Gastrocnemius medialis (tissue), 4 donors: ENCODE data around the gene TTLL13. TPM values are rescaled to one million over a fixed set of nuclear protein-coding genes. Genes with fewer than 3 reads are reported as not detected.

Experiments
- ATAC-seq, 2 donors: fragments of 150-250 bp; one replicate each; pipeline ENCODE4 v1.9.1; 2016
- DNase-seq, 2 donors: peaks; one replicate each; pipeline ENCODE4 v3.0.0-alpha.2; 2019
- H3K27ac ChIP-seq, 4 donors: fragments of 200-600 bp; sonication (generic); 1 replicate in 1 of 4; 2 replicates in 3 of 4; pipeline ENCODE4 v1.5.1; 2016 to 2018; ENCODE audit warnings: mild to moderate bottlenecking in 2 of 4, moderate library complexity in 1 of 4
- H3K27me3 ChIP-seq, 3 donors: fragments of 200-600 bp; sonication (generic) in 2 of 3; 1 replicate in 1 of 3; 2 replicates in 2 of 3; pipeline versions ENCODE4 v1.5.1 to v1.6.0; 2016 to 2019; ENCODE audit warnings: mild to moderate bottlenecking in 1 of 3, moderate library complexity in 1 of 3
- H3K36me3 ChIP-seq, 2 donors: fragments of 200-600 bp; sonication (generic) in 1 of 2; one replicate each; pipeline ENCODE4 v1.5.1; 2017 to 2018
- H3K4me1 ChIP-seq, 2 donors: fragments of 200-600 bp; sonication (generic) in 1 of 2; one replicate each; pipeline ENCODE4 v1.5.1; 2016 to 2017; ENCODE audit warnings: mild to moderate bottlenecking in 2 of 2
- H3K4me3 ChIP-seq, 4 donors: fragments of 200-600 bp; sonication (generic) in 3 of 4; 1 replicate in 1 of 4; 2 replicates in 3 of 4; pipeline ENCODE4 v1.5.1; 2016 to 2019; ENCODE audit warnings: mild to moderate bottlenecking in 2 of 4
- H3K9me3 ChIP-seq, 3 donors: fragments of 200-600 bp; sonication (generic) in 2 of 3; 1 replicate in 1 of 3; 2 replicates in 2 of 3; pipeline ENCODE4 v1.5.1; 2016 to 2019
- POLR2A ChIP-seq, 2 donors: fragments of 450-650 bp; IDR thresholded peaks; one replicate each; pipeline ENCODE4 v1.6.1; 2017; ENCODE audit warnings: antibody characterized with exemption in 2 of 2, mild to moderate bottlenecking in 2 of 2, moderate library complexity in 2 of 2
- in situ Hi-C, 4 donors: fragments of 200-750 bp; cut with MboI; loops; one replicate each; pipeline versions ENCODE4 v1.15.0 to v1.8.0; 2017; ENCODE audit warnings: low sequenced_read_pairs in 4 of 4
- intact Hi-C: fragments of 100-400 bp; cut with DNase I; formaldehyde crosslinking; loops from one replicate; pipeline ENCODE4 v1.15.1; 2023; ENCODE audit warnings: low total_unique reads
- total RNA-seq, 4 donors: library from RNA; depleted of rRNA; stranded (reverse); fragments of >200 nt; gene quantifications; one replicate each; pipeline versions ENCODE4 v1.1.0 to v1.2.3, GENCODE V29; 2016
- TF ChIP-seq, protein P1 (sequence below), 5 experiments: fragments of 450-650 bp in 3 of 5; fragments of 200-600 bp in 2 of 5; sonication (generic) in 2 of 5; IDR thresholded peaks in 4 of 5; conservative IDR thresholded peaks in 1 of 5; 1 replicate in 4 of 5; 2 replicates in 1 of 5; pipeline ENCODE4 v1.5.1; 2016 to 2019; ENCODE audit warnings: antibody characterized with exemption in 5 of 5, mild to moderate bottlenecking in 3 of 5, moderate library complexity in 3 of 5

Gene TTLL13
- total RNA-seq, 4 donors from 2014 or later, result not detected

DNA sequence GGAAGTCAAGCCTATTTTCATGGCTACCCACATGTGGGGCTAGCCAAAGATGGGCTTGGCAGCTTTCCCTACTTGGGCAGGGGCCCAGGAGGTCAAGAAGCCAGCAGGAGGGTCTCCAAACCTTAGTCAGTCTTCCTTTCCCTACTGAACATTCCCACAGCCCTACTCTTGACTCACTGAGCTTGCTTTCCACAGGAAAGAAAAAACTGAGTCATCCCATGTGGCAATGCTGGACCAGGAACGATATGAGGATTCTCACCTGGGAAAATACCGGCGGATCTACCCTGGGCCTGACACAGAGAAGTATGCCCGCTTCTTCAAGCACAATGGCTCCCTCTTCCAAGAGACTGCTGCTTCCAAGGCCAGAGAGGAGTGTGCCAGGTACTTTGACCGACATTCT is 12.5 kb downstream of the TTLL13 start:
- peaks cover 0 to 2% of the 10 kb centered on the region in 2 donors for H3K36me3 ChIP-seq
- in situ Hi-C loops (no loop called here), intact Hi-C loops (no loop called here)
- no peak for TF ChIP-seq POLR2A (IDR thresholded peaks at IDR 0.05)
- TF ChIP-seq, protein P1, sequence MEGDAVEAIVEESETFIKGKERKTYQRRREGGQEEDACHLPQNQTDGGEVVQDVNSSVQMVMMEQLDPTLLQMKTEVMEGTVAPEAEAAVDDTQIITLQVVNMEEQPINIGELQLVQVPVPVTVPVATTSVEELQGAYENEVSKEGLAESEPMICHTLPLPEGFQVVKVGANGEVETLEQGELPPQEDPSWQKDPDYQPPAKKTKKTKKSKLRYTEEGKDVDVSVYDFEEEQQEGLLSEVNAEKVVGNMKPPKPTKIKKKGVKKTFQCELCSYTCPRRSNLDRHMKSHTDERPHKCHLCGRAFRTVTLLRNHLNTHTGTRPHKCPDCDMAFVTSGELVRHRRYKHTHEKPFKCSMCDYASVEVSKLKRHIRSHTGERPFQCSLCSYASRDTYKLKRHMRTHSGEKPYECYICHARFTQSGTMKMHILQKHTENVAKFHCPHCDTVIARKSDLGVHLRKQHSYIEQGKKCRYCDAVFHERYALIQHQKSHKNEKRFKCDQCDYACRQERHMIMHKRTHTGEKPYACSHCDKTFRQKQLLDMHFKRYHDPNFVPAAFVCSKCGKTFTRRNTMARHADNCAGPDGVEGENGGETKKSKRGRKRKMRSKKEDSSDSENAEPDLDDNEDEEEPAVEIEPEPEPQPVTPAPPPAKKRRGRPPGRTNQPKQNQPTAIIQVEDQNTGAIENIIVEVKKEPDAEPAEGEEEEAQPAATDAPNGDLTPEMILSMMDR (IDR thresholded peaks at IDR 0.05 in 4 of 5, conservative IDR thresholded peaks at IDR 0.05 in 1 of 5), result no peak
- H3K4me1 ChIP-seq, result peaks cover 16 to 17% of the 10 kb centered on the region in 2 donors
- H3K27ac ChIP-seq, result peak overlapping the region in 3 of 4 donors; percentile 28 to 49 (median 37)
- H3K4me3 ChIP-seq, result no peak overlapping the region
- DNase-seq, result no peak
- no peak for ATAC-seq
- H3K27me3 ChIP-seq, result no peaks in the 10 kb centered on the region
- H3K9me3 ChIP-seq, result no peaks in the 10 kb centered on the region

DNA sequence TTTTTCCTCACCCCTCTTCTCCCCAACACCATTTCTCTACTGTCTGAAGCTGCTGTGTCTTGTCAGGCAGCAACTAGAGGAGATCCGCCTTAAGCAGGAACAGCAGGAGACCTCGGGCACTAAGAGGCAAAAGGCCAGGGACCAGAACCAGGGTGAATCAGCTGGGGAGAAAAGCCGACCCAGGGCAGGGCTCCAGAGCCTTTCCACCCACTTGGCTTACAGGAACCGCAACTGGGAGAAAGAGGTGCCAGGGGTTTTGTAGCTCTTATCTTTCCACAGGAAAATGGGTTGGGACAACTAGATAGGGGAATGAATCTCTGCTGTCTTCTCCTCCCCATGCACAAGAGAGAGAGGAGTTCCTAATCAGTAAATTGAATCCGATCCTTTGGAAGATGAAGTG is 13.1 kb downstream of the TTLL13 start:
- intact Hi-C loops, result no loop called here
- no peak for TF ChIP-seq POLR2A (IDR thresholded peaks at IDR 0.05)
- TF ChIP-seq, protein P1 (IDR thresholded peaks at IDR 0.05 in 4 of 5, conservative IDR thresholded peaks at IDR 0.05 in 1 of 5), result no peak
- peak overlapping the region in 3 of 4 donors; percentile 28 to 49 (median 37) for H3K27ac ChIP-seq
- DNase-seq (no peak), ATAC-seq (no peak)
- in situ Hi-C loops, result no loop called here
- H3K27me3 ChIP-seq, result no peaks in the 10 kb centered on the region
- H3K36me3 ChIP-seq, result peaks cover 0 to 9% of the 10 kb centered on the region in 2 donors
- H3K4me1 ChIP-seq, result peaks cover 22 to 23% of the 10 kb centered on the region in 2 donors
- no peaks in the 10 kb centered on the region for H3K9me3 ChIP-seq
- H3K4me3 ChIP-seq, result no peak overlapping the region

DNA sequence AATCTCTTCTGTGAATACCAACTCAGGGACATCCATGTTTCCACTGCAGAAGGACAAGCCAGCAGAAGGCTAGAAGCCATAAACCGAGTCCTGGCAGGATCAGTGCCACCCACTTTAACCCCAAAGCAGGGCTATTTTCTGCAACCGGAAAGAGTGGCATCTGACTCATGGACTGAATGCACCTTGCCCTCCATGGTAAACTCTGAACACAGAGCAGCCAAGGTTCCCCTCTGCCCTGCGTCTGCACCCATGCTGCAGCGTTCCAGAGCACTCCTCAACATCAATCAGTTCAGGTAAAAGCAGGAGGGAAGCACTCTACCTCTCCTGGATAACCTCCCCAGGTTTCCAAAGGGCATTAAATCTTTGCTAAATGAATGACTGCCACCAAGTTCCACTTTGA is 15.3 kb downstream of the TTLL13 start:
- Histone ChIP-seq H3K27me3 (no peaks in the 10 kb centered on the region), H3K36me3 (peaks cover 0 to 16% of the 10 kb centered on the region in 2 donors), H3K4me1 (peaks cover 38 to 46% of the 10 kb centered on the region in 2 donors), H3K4me3 (peak overlapping the region; percentile 68 to 94 (median 82)), H3K27ac (peak overlapping the region; percentile 95 to 100 (median 96)), H3K9me3 (no peaks in the 10 kb centered on the region)
- DNase-seq (peak in 1 of 2 donors; percentile 60), ATAC-seq (peak; percentile 31 to 42)
- TF ChIP-seq, protein P1 (IDR thresholded peaks at IDR 0.05 in 4 of 5, conservative IDR thresholded peaks at IDR 0.05 in 1 of 5), result no peak
- no peak for TF ChIP-seq POLR2A (IDR thresholded peaks at IDR 0.05)
- intact Hi-C loops (loop anchor here (1.0 to 2.0 kb wide), 2 partner anchors 16 to 30 kb away; partner anchors contain the start of genes GDPGP1 and TTLL13), in situ Hi-C loops (no loop called here)

DNA sequence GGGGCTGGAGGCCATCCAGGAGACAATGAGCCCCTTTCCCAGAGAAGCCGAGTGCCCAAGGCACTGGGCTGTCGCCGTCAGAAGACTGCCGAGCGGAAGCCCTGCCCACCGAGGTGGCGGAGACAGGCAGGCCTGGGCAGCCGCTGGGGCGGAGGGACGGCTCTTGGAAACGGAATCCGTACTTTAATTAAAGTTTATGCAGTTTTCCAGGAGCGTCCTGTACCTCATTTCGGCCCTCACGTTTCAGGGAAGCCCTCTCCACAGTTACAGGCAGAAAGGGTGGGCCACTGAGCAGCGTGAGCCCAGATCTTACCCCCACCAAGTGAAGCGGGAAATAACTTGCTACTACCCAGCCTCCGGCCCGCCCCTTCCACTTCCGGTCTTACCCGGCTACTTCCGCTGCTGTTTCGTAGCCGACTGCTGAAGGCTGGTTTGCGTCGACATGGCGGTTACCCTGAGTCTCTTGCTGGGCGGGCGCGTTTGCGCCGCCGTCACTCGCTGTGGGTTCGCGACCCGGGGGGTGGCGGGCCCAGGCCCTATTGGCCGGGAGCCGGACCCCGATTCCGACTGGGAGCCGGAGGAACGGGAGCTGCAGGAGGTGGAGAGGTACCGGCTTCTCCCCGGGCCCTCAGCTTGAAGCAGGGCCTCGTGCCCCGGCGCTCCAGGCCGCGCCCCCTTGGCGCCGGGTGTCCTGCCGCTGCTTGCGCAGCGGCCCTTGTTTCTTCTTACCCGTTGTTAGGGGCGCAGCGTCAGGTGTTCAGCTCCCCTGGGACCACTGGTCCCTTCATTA is 16.1 kb downstream of the TTLL13 start, which contains the start of gene NGRN:
TSS of gene NGRN (plus strand) at position 402 of the 790 bp plus-strand sequence. CDS start at position 443, 41 bp downstream.
- intact Hi-C loops, result loop anchor here (1.0 to 2.0 kb wide), 2 partner anchors 17 to 31 kb away; partner anchors contain the start of genes GDPGP1 and TTLL13
- peak; percentile 92 to 94 for ATAC-seq
- peaks cover 46 to 54% of the 10 kb centered on the region in 2 donors for H3K4me1 ChIP-seq

More for the DNA sequence above, 16.1 kb downstream of the TTLL13 start, which contains the start of gene NGRN:
- TF ChIP-seq, protein P1 (IDR thresholded peaks at IDR 0.05 in 4 of 5, conservative IDR thresholded peaks at IDR 0.05 in 1 of 5), result no peak
- peak; percentile 93 to 94 for TF ChIP-seq POLR2A (IDR thresholded peaks at IDR 0.05)
- peak within 1 kb of the TSS; percentile 68 to 94 (median 82) for H3K4me3 ChIP-seq
- H3K9me3 ChIP-seq, result no peaks in the 10 kb centered on the region
- in situ Hi-C loops, result no loop called here
- H3K36me3 ChIP-seq, result peaks cover 0 to 17% of the 10 kb centered on the region in 2 donors
- H3K27ac ChIP-seq, result peak within 1 kb of the TSS; percentile 95 to 100 (median 96)
- DNase-seq, result peak; percentile 89 to 90
- H3K27me3 ChIP-seq, result no peaks in the 10 kb centered on the region
